ENCODE results near the gene TMCO4. TPM values are rescaled to one million over a fixed set of nuclear protein-coding genes. Genes with fewer than 3 reads are reported as not detected.

TMCO4 gene
- total and polyA plus RNA-seq, 2 of the 4 experiments (the other 2 are of a cell fraction) = 7.3 to 8.6 TPM

GRCh38 chr1:19743793-19744192 is 55.9 kb downstream of the TMCO4 start:
- BruUV-seq (replicated peaks) = no TSS peak
- CTCF ChIA-PET = no interaction called here
- no peaks in the 10 kb centered on the region for H3K27me3 ChIP-seq (ENCODE audit: control insufficient read depth, insufficient read depth, low read length)
- dilution Hi-C loops (cut with HindIII; ENCODE audit: low sequenced_read_pairs, unreplicated experiment) (no loop called here), in situ Hi-C loops (cut with MboI; ENCODE audit: low sequenced_read_pairs) (no loop called here), intact Hi-C loops (cut with micrococcal nuclease) (no loop called here)
- H3K4ac ChIP-seq (ENCODE audit: low read depth, low read length) = no peak overlapping the region
- no peaks in the 10 kb centered on the region for H3K4me1 ChIP-seq (ENCODE audit: control insufficient read depth, insufficient read depth, low read length)
- POLR2A ChIA-PET (ENCODE audit: unreplicated experiment) = no interaction called here
- H3K18ac ChIP-seq (ENCODE audit: low read depth, low read length) = no peak overlapping the region
- no peak overlapping the region for H3K4me3 ChIP-seq (ENCODE audit: insufficient read depth, low read depth, low read length)
- no peak overlapping the region for H3K56ac ChIP-seq (ENCODE audit: extremely low read depth, insufficient read depth, low read length)
- H3K9me1 ChIP-seq (ENCODE audit: insufficient read depth, low read length) = peaks cover 8% of the 10 kb centered on the region; the same call in 1 of the 2 replicates
- no peak overlapping the region for H3K23ac ChIP-seq (ENCODE audit: low read depth, low read length)
- H2AK5ac ChIP-seq (ENCODE audit: low read depth, low read length) = no peak overlapping the region
- no peak overlapping the region for H4K8ac ChIP-seq (ENCODE audit: low read depth in 2 of 2, low read length in 2 of 2)
- H4K20me1 ChIP-seq (ENCODE audit: insufficient read depth, low read length) = no peaks in the 10 kb centered on the region
- no peak overlapping the region for H4K5ac ChIP-seq (ENCODE audit: low read depth, low read length)
- no peak overlapping the region for H3K4me2 ChIP-seq (ENCODE audit: low read depth, low read length)
- no peak overlapping the region for H2BK5ac ChIP-seq (ENCODE audit: low read depth, low read length, poor library complexity, severe bottlenecking)
- H3K9ac ChIP-seq (ENCODE audit: low read depth, low read length) = no peak overlapping the region
- DNase-seq (no peak), ATAC-seq (ENCODE audit: low read depth) (no peak)
- H3K36me3 ChIP-seq (ENCODE audit: control insufficient read depth, insufficient read depth, low read length) = peaks cover 20% of the 10 kb centered on the region
- no peak overlapping the region for H2BK120ac ChIP-seq (ENCODE audit: low read depth, low read length)
- H2BK15ac ChIP-seq (ENCODE audit: low read depth, low read length) = no peak overlapping the region
- no peak for TF ChIP-seq NFE2L2 (IDR thresholded peaks at IDR 0.05; ENCODE audit: low read depth, low read length)
- no peak for TF ChIP-seq ELK1 (IDR thresholded peaks at IDR 0.05; ENCODE audit: borderline replicate concordance, low read depth, low read length)
- TF ChIP-seq USF2 (IDR thresholded peaks at IDR 0.05; ENCODE audit: low read depth, low read length) = no peak
- no peak for TF ChIP-seq MAZ (IDR thresholded peaks at IDR 0.05; ENCODE audit: borderline replicate concordance, low read depth, low read length)
- no peak for TF ChIP-seq POLR2A (IDR thresholded peaks at IDR 0.05; ENCODE audit: low read depth, low read length)
- no peak for TF ChIP-seq RCOR1 (IDR thresholded peaks at IDR 0.05; ENCODE audit: insufficient replicate concordance, low read length)
- TF ChIP-seq CEBPB (IDR thresholded peaks at IDR 0.05; ENCODE audit: low read depth, low read length) = no peak
- no peak for TF ChIP-seq CTCF (conservative IDR thresholded peaks at IDR 0.05; ENCODE audit: low read depth, low read length)
- TF ChIP-seq CHD1 (IDR thresholded peaks at IDR 0.05; ENCODE audit: low read depth, low read length) = no peak
- TF ChIP-seq RAD21 (IDR thresholded peaks at IDR 0.05; ENCODE audit: low read length) = no peak
- TF ChIP-seq RFX5 (IDR thresholded peaks at IDR 0.05; ENCODE audit: low read depth, low read length) = no peak
- no peak for TF ChIP-seq FOS (IDR thresholded peaks at IDR 0.05; ENCODE audit: low read depth, low read length)
- no peak for TF ChIP-seq MXI1 (IDR thresholded peaks at IDR 0.05; ENCODE audit: borderline replicate concordance, low read depth, low read length)
- no peak for TF ChIP-seq SMC3 (IDR thresholded peaks at IDR 0.05; ENCODE audit: low read depth, low read length)
- TF ChIP-seq BHLHE40 (IDR thresholded peaks at IDR 0.05; ENCODE audit: low read depth, low read length) = no peak
- TF ChIP-seq MAFK (IDR thresholded peaks at IDR 0.05; ENCODE audit: low read depth, low read length) = no peak
- no peaks in the 10 kb centered on the region for H3K79me1 ChIP-seq (ENCODE audit: low read depth in 1 of 2, low read length in 2 of 2)
- no peak overlapping the region for H3K14ac ChIP-seq (replicated peaks; ENCODE audit: low read depth, low read length)
- no peak overlapping the region for H2AFZ ChIP-seq (replicated peaks; ENCODE audit: low read length, poor library complexity)
- H2AK9ac ChIP-seq (replicated peaks; ENCODE audit: low read depth, low read length, poor library complexity) = no peak overlapping the region
- no peaks in the 10 kb centered on the region for H3K9me3 ChIP-seq (ENCODE audit: control insufficient read depth, insufficient read depth, low read length)
- 93% methylated on average over 3 of the region's 9 CpGs; no CpG with 5 or more reads in 1 of the 2 experiments for WGBS, 2 experiments (ENCODE audit: extremely low coverage in 2 of 2, insufficient read length in 1 of 2)
- no peak overlapping the region for H3K27ac ChIP-seq (ENCODE audit: insufficient read depth, low read length)
- H4K91ac ChIP-seq (ENCODE audit: insufficient read depth, low read depth, low read length) = no peak overlapping the region
- no peak overlapping the region for H2BK20ac ChIP-seq (ENCODE audit: low read depth, low read length)
